HCT116 (cell line): ENCODE results near the gene CCDC157. TPM values are rescaled to one million over a fixed set of nuclear protein-coding genes. Genes with fewer than 3 reads are reported as not detected.

Experiments
- ATAC-seq: fragments of 200-7000 bp; cut with Tn5 transposase; 2 replicates; pipeline ENCODE4 v1.9.1; 2020; ENCODE audit warnings: mild to moderate bottlenecking, moderate library complexity
- Bru-seq: library from RNA; stranded (reverse); fragments of 400-500 nt; gene quantifications from one replicate; lab custom pipeline; 2021; lab: Mats Ljungman, UMichigan
- BruChase-seq, 2 experiments: library from RNA; stranded (reverse); fragments of 400-500 nt; gene quantifications; one replicate each; lab custom pipeline; 2021; lab: Mats Ljungman, UMichigan
- BruUV-seq: library from RNA; stranded (reverse); fragments of 400-500 nt; replicated peaks from 2 replicates; lab custom pipeline; 2021; lab: Mats Ljungman, UMichigan
- CTCF ChIA-PET: fragments of 300-600 bp; sonication (Branson Sonifier 250); formaldehyde crosslinking; loops from one replicate; lab custom pipeline; 2021; ENCODE audit warnings: antibody characterized with exemption; lab: Charles Lee
- POLR2A ChIA-PET: fragments of 300-600, 350-600 bp; sonication (Branson Sonifier 250); formaldehyde crosslinking; loops from one replicate; lab custom pipeline; 2021; ENCODE audit warnings: antibody characterized with exemption; lab: Charles Lee
- RAD21 ChIA-PET, 2 experiments: fragments of 300-600 bp; sonication (Branson Sonifier 250); formaldehyde crosslinking; loops; one replicate each; lab custom pipeline; 2023; ENCODE audit warnings: low total read pairs in 2 of 2; ENCODE audit not compliant: uncharacterized antibody in 2 of 2, unreplicated experiment in 2 of 2, low non-redundant PET in 1 of 2; lab: Charles Lee
- DNase-seq: peaks from one replicate; pipeline ENCODE4 v3.0.0-alpha.2; 2010; ENCODE audit warnings: low read depth, low spot score
- H2AFZ ChIP-seq: fragments of 200-600 bp; shearing (Covaris generic), sonication (generic); 2 replicates; pipeline ENCODE4 v1.6.1; 2017; ENCODE audit warnings: low read depth, mixed run types, mixed read lengths, antibody characterized with exemption, low read length; ENCODE audit not compliant: poor library complexity, severe bottlenecking
- H3K27ac ChIP-seq: 2 replicates; pipeline ENCODE4 v1.5.1; 2012; ENCODE audit warnings: low read depth, low read length
- H3K27me3 ChIP-seq: fragments of 200-600 bp; sonication (generic); 2 replicates; pipeline ENCODE4 v1.6.1; 2016; ENCODE audit warnings: mixed run types, low read length, mixed read lengths; ENCODE audit not compliant: insufficient read depth
- H3K36me3 ChIP-seq, 2 experiments: fragments of 200-500 bp in 1 of 2; fragments of 200-600 bp in 1 of 2; sonication (Bioruptor generic) in 1 of 2; sonication (generic) in 1 of 2; 2 replicates each; pipeline versions ENCODE4 v1.5.1 to v1.6.1; 2014 to 2016; ENCODE audit warnings: low read length in 2 of 2, inconsistent platforms in 1 of 2, mixed read lengths in 1 of 2, mixed run types in 1 of 2; ENCODE audit not compliant: insufficient read depth in 2 of 2, control insufficient read depth in 1 of 2
- H3K4me1 ChIP-seq, 2 experiments: fragments of 200-600 bp in 1 of 2; sonication (generic) in 1 of 2; 2 replicates each; pipeline versions ENCODE4 v1.5.1 to v1.6.1; 2012 to 2017; ENCODE audit warnings: low read length in 2 of 2, inconsistent platforms in 1 of 2, mild to moderate bottlenecking in 1 of 2, mixed read lengths in 1 of 2, mixed run types in 1 of 2, moderate library complexity in 1 of 2; ENCODE audit not compliant: insufficient read depth in 2 of 2, control insufficient read depth in 1 of 2
- H3K4me2 ChIP-seq: fragments of 200-600 bp; sonication (generic); 2 replicates; pipeline ENCODE4 v1.6.1; 2017; ENCODE audit warnings: mixed run types, low read length, mixed read lengths
- H3K4me3 ChIP-seq, 2 experiments: fragments of 200-600 bp in 1 of 2; sonication (generic) in 1 of 2; replicated peaks in 1 of 2; 2 replicates each; pipeline ENCODE4 v1.5.1; 2011 to 2016; ENCODE audit warnings: low read length in 2 of 2, control low read depth in 1 of 2, low read depth in 1 of 2, mild to moderate bottlenecking in 1 of 2, mixed read lengths in 1 of 2, mixed run types in 1 of 2
- H3K79me2 ChIP-seq: fragments of 200-600 bp; sonication (generic); 2 replicates; pipeline ENCODE4 v1.6.1; 2017; ENCODE audit warnings: mild to moderate bottlenecking, mixed run types, low read length, moderate library complexity, mixed read lengths; ENCODE audit not compliant: insufficient read depth
- H3K9ac ChIP-seq: fragments of 200-600 bp; sonication (generic); 2 replicates; pipeline ENCODE4 v1.6.1; 2016; ENCODE audit warnings: low read length, mixed read lengths
- H3K9me2 ChIP-seq: fragments of 200-600 bp; sonication (generic), shearing (Covaris generic); 2 replicates; pipeline ENCODE4 v1.6.1; 2017; ENCODE audit warnings: mixed run types, mild to moderate bottlenecking, moderate library complexity; ENCODE audit not compliant: insufficient read depth
- H3K9me3 ChIP-seq, 2 experiments: fragments of 200-500 bp in 1 of 2; fragments of 200-600 bp in 1 of 2; sonication (Bioruptor generic) in 1 of 2; sonication (generic) in 1 of 2; 2 replicates each; pipeline ENCODE4 v1.6.1; 2014 to 2017; ENCODE audit warnings: low read length in 2 of 2, mixed read lengths in 2 of 2, inconsistent platforms in 1 of 2, low read depth in 1 of 2, mild to moderate bottlenecking in 1 of 2, mixed run types in 1 of 2, moderate library complexity in 1 of 2; ENCODE audit not compliant: control insufficient read depth in 1 of 2, insufficient read depth in 1 of 2
- H4K20me1 ChIP-seq: fragments of 200-600 bp; sonication (generic), shearing (Covaris generic); 2 replicates; pipeline ENCODE4 v1.6.1; 2017; ENCODE audit warnings: mixed run types, mild to moderate bottlenecking, moderate library complexity; ENCODE audit not compliant: insufficient read depth
- CBX3 ChIP-seq: IDR thresholded peaks from 2 replicates; pipeline ENCODE4 v1.6.1; 2012; ENCODE audit warnings: low read depth
- EGR1 ChIP-seq: IDR thresholded peaks from 2 replicates; pipeline ENCODE4 v1.6.1; 2012; ENCODE audit warnings: low read depth
- ELF1 ChIP-seq: IDR thresholded peaks from 2 replicates; pipeline ENCODE4 v1.6.1; 2012; ENCODE audit warnings: low read depth, borderline replicate concordance
- FOSL1 ChIP-seq: IDR thresholded peaks from 2 replicates; pipeline ENCODE4 v1.6.1; 2012; ENCODE audit warnings: low read depth
- POLR2AphosphoS5 ChIP-seq: IDR thresholded peaks from 2 replicates; pipeline ENCODE4 v1.6.1; 2011; ENCODE audit warnings: mild to moderate bottlenecking, low read depth, low read length, moderate library complexity
- RAD21 ChIP-seq: IDR thresholded peaks from 2 replicates; pipeline ENCODE4 v1.6.1; 2012; ENCODE audit warnings: low read depth, mild to moderate bottlenecking
- REST ChIP-seq: IDR thresholded peaks from 2 replicates; pipeline ENCODE4 v1.6.1; 2012; ENCODE audit warnings: low read depth
- SIN3A ChIP-seq: IDR thresholded peaks from 2 replicates; pipeline ENCODE4 v1.6.1; 2012; ENCODE audit warnings: low read depth
- SRF ChIP-seq: IDR thresholded peaks from 2 replicates; pipeline ENCODE4 v1.6.1; 2012; ENCODE audit warnings: low read depth
- TCF7L2 ChIP-seq: IDR thresholded peaks from 2 replicates; pipeline ENCODE4 v1.7.0; 2011; ENCODE audit warnings: borderline replicate concordance, inconsistent platforms; ENCODE audit not compliant: insufficient read depth, insufficient read length; ENCODE audit errors: extremely low read depth
- YY1 ChIP-seq: IDR thresholded peaks from 2 replicates; pipeline ENCODE4 v1.6.1; 2011; ENCODE audit warnings: low read length, low read depth, moderate library complexity, mild to moderate bottlenecking; ENCODE audit not compliant: insufficient replicate concordance; ENCODE audit errors: extremely low read depth
- ZBTB33 ChIP-seq: IDR thresholded peaks from 2 replicates; pipeline ENCODE4 v1.6.1; 2011; ENCODE audit warnings: mild to moderate bottlenecking, low read length, moderate library complexity; ENCODE audit not compliant: insufficient replicate concordance; ENCODE audit errors: extremely low read depth
- ZFX ChIP-seq: fragments of 450-650 bp; IDR thresholded peaks from 2 replicates; pipeline ENCODE4 v1.6.1; 2017
- intact Hi-C: fragments of 100-400 bp; cut with micrococcal nuclease; formaldehyde crosslinking; loops from 2 replicates; pipeline ENCODE4 v1.10.0; 2022
- long read RNA-seq: library from polyadenylated mRNA; unstranded; transcript quantifications from one replicate; pipeline ENCODE4 v2.0.0, GENCODE V29; 2021; ENCODE audit not compliant: unreplicated experiment
- polyA plus RNA-seq: library from polyadenylated mRNA; unstranded; fragments of >200 nt; gene quantifications from 2 replicates; pipeline ENCODE4 v1.2.1, GENCODE V29; 2012; ENCODE audit warnings: missing spikeins
- total RNA-seq: library from RNA; stranded (reverse); gene quantifications from one replicate; pipeline ENCODE4 v1.2.1, GENCODE V29; 2021; ENCODE audit not compliant: unreplicated experiment
- TF ChIP-seq, protein P1 (sequence below): IDR thresholded peaks from 2 replicates; pipeline ENCODE4 v1.6.1; 2012

The CCDC157 gene
- total RNA-seq (2.1 TPM), Bru-seq, nascent RNA (percentile 38 among the genes with signal in this experiment), BruChase-seq, experiment 1, labeled RNA remaining after a 6-hour chase (percentile 32 among the genes with signal in this experiment), BruChase-seq, experiment 2, labeled RNA remaining after a 2-hour chase (percentile 36 among the genes with signal in this experiment)
- polyA plus RNA-seq = 2.1 and 3.1 TPM in 2 replicates
- long read RNA-seq, partial matches to known transcripts = 0 of 10 reads
- long read RNA-seq, other reads (novel, unspliced or antisense) = 9 of 10 reads

DNA sequence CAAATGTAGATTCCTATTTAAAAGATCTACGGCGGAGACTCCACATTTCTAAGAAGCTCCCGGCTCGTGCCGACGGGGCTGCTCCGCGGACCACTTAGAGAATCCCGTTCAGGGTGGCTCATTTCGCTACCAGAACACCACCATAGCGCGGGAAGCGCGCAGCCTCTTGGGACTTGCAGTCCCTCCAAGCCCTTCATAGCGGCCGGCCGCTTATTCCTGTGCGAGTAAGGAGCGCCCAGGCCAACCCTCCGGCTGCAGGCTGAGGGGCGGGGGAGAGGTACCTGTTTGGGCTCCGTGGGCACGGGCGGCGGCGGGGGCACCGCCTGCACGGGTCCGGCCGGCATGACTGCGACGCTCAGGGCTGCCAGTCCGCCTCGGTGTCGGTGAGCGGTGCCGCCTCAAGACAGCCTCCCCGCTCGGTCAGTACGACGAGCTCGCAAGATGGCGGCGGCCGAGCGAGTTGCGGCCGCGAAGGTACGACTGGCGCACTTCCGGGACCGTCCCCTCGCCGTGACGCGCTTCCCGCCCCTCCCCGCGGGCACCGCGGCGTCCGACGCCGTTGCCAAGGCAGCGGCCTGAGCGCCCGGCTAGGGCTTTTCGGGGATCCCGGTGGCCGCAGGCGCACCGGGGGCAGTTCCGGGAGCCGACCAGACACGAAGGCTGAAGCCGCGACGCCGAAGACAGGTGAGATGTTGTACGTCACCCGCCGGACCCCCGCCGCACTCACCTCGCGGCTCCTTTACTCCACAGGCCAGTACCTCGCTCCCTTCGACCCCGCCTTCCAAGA lies at the start of gene CCDC157, which contains the start of gene SF3A1:
Gene CCDC157 (plus strand): TSS at position 559 of the 787 bp plus-strand sequence. CDS start 8,994 bp downstream, outside the sequence.
Gene SF3A1 (minus strand): TSS at position 446 of the 787 bp plus-strand sequence. CDS start 102 bp downstream, at position 344.
- DNase-seq (peak; percentile 59), ATAC-seq (peak; percentile 88)
- CTCF ChIA-PET = interaction anchor here (1.1 to 2.2 kb wide), 3 partner anchors 29 to 69 kb away, joined by 4 to 12 read pairs (median 7); partner anchors contain the start of gene RNF215
- no peaks in the 10 kb centered on the region for H3K27me3 ChIP-seq
- RAD21 ChIA-PET = interaction anchor here (0.5 to 1.4 kb wide), 4 partner anchors 29 to 148 kb away, joined by 3 to 4 read pairs (median 4); partner anchors contain the start of gene TBC1D10A (in 1 of the 2)
- no peaks in the 10 kb centered on the region for H3K9me2 ChIP-seq
- peak within 1 kb of the TSS; percentile 95 for H3K9ac ChIP-seq
- peak; percentile 97 for TF ChIP-seq SIN3A
- TF ChIP-seq EGR1 = peak; percentile 43; the same call in 1 of the 2 replicates
- TF ChIP-seq CBX3 = peak; percentile 30; the same call in 1 of the 2 replicates
- no peak for TF ChIP-seq RAD21
- TF ChIP-seq ZBTB33 = peak; percentile 4
- no peak for TF ChIP-seq FOSL1
- no peak for TF ChIP-seq REST
- TF ChIP-seq YY1 = peak; percentile 91
- TF ChIP-seq TCF7L2 = peak; percentile 37
- TF ChIP-seq SRF = peak; percentile 78
- TF ChIP-seq POLR2AphosphoS5 = peak; percentile 91
- TF ChIP-seq, protein P1, sequence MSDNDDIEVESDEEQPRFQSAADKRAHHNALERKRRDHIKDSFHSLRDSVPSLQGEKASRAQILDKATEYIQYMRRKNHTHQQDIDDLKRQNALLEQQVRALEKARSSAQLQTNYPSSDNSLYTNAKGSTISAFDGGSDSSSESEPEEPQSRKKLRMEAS = peak; percentile 79; the same call in 1 of the 2 replicates
- TF ChIP-seq ZFX = peak; percentile 90
- peak; percentile 77 for TF ChIP-seq ELF1
- POLR2A ChIA-PET = interaction anchor here (1.0 to 1.3 kb wide), 7 partner anchors 9 to 68 kb away, joined by 3 to 6 read pairs (median 4); partner anchors contain the start of genes SEC14L2 and TBC1D10A
- H4K20me1 ChIP-seq = no peaks in the 10 kb centered on the region
- peak within 1 kb of the TSS; percentile 91 for H3K4me2 ChIP-seq
- peak within 1 kb of the TSS; percentile 93 to 96 for H3K4me3 ChIP-seq
- intact Hi-C loops = no loop called here
- H3K27ac ChIP-seq = peak within 1 kb of the TSS; percentile 92
- no peaks in the 10 kb centered on the region for H3K9me3 ChIP-seq
- no TSS peak for BruUV-seq
- peak within 1 kb of the TSS; percentile 56 for H2AFZ ChIP-seq
- peaks cover 13 to 15% of the 10 kb centered on the region in 2 experiments; a peak in 3 of 4 replicates for H3K36me3 ChIP-seq
- H3K79me2 ChIP-seq = peaks cover 49% of the 10 kb centered on the region
- H3K4me1 ChIP-seq = peaks cover 12 to 22% of the 10 kb centered on the region in 2 experiments; a peak in 3 of 4 replicates
